Measurements from ENCODE around the gene FALEC.

The FALEC gene

DNA sequence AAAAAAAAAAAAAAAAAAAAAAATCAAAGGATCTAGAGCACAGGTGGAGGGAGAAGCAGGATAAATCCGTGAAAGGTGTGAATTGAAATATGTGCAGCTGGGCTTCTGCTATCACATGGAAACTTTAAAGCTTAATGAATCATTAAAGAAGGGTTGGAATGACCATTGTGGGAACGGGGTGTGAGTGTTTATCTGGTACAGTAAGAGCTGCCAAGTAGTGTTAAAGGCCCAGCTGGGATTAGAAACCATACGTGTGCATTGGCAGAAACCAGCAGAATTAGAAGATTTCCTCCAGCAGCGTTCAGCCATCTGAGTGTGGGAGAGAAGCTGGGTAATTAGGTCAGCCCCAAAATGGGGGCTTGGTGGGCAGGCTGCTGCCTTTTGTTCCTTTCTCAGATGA is 13.5 kb downstream of the FALEC start:
- in situ Hi-C loops (cut with HindIII; ENCODE audit: low pct_ligation_motif_present, low sequenced_read_pairs), result no loop called here
- H3K27ac ChIP-seq, result no peak overlapping the region
- no peaks in the 10 kb centered on the region for H3K27me3 ChIP-seq (replicated peaks)
- H3K36me3 ChIP-seq (replicated peaks), result no peaks in the 10 kb centered on the region
- TF ChIP-seq, protein P1, sequence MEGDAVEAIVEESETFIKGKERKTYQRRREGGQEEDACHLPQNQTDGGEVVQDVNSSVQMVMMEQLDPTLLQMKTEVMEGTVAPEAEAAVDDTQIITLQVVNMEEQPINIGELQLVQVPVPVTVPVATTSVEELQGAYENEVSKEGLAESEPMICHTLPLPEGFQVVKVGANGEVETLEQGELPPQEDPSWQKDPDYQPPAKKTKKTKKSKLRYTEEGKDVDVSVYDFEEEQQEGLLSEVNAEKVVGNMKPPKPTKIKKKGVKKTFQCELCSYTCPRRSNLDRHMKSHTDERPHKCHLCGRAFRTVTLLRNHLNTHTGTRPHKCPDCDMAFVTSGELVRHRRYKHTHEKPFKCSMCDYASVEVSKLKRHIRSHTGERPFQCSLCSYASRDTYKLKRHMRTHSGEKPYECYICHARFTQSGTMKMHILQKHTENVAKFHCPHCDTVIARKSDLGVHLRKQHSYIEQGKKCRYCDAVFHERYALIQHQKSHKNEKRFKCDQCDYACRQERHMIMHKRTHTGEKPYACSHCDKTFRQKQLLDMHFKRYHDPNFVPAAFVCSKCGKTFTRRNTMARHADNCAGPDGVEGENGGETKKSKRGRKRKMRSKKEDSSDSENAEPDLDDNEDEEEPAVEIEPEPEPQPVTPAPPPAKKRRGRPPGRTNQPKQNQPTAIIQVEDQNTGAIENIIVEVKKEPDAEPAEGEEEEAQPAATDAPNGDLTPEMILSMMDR (IDR thresholded peaks at IDR 0.05; ENCODE audit: low read depth, low read length, missing control alignments), result no peak
- H3K4me3 ChIP-seq (ENCODE audit: low read depth, low read length), result no peak overlapping the region
- DNase-seq, result no peak

DNA sequence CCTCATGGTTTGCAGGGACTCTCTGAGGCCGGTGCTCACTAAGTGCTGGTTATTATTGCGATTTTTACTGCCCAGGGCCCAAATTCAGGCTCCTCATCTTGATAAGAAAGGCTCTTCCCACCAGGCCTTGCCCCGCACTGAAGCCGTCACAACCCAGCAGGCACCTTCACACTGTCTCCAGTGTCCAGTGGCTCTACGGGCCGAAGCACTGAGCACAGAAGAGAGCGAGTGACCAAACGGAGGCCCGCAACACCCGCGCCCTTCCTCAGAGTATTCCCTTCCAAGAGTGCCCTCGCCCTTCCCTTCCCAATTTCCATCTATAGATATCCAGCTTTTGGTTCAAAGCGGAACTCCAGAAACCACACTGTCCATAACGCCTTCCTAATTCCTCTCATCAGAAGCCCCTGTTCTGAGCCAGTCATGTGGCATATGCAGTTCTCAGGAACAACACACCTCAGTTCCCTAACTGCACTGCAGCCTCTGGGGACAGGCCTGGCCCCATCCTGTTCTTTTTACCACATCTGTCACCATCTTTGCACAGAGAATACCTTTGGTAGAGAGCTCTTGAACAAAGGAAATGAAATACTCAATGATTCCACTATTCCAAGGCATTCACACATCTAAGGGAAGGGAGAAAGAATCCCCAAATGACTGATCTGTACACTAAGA is 15.1 kb downstream of the FALEC start:
- Histone ChIP-seq H3K36me3 (replicated peaks) (no peaks in the 10 kb centered on the region), H3K4me3 (ENCODE audit: low read depth, low read length) (no peak overlapping the region), H3K27me3 (replicated peaks) (no peaks in the 10 kb centered on the region), H3K27ac (no peak overlapping the region)
- TF ChIP-seq, protein P1 (IDR thresholded peaks at IDR 0.05; ENCODE audit: low read depth, low read length, missing control alignments), result no peak
- in situ Hi-C loops (cut with HindIII; ENCODE audit: low pct_ligation_motif_present, low sequenced_read_pairs), result no loop called here
- no peak for DNase-seq

DNA sequence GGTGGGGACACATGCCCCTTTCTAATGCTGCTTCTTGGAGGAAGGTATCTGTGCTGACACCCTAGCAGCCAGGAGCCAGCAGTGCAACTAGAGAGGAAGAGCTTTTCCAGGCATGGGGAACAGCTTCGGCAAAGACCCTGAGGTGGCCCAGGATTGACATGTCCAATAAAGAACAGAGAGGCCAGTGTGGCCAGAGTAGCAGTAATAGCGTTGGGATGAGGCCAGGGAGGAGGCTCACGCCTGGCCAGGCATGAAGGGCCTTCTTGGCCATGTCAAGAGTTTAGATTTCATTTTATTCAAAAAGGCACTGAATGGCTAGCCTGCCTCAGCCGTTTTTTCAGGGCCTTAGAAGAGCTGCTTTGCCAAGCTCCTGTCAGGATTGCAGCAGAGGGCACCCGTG is 17.3 kb downstream of the FALEC start:
- no peak overlapping the region for H3K4me3 ChIP-seq (ENCODE audit: low read depth, low read length)
- H3K27ac ChIP-seq, result no peak overlapping the region
- in situ Hi-C loops (cut with HindIII; ENCODE audit: low pct_ligation_motif_present, low sequenced_read_pairs), result no loop called here
- no peaks in the 10 kb centered on the region for H3K27me3 ChIP-seq (replicated peaks)
- TF ChIP-seq, protein P1 (IDR thresholded peaks at IDR 0.05; ENCODE audit: low read depth, low read length, missing control alignments), result no peak
- DNase-seq, result no peak
- no peaks in the 10 kb centered on the region for H3K36me3 ChIP-seq (replicated peaks)

DNA sequence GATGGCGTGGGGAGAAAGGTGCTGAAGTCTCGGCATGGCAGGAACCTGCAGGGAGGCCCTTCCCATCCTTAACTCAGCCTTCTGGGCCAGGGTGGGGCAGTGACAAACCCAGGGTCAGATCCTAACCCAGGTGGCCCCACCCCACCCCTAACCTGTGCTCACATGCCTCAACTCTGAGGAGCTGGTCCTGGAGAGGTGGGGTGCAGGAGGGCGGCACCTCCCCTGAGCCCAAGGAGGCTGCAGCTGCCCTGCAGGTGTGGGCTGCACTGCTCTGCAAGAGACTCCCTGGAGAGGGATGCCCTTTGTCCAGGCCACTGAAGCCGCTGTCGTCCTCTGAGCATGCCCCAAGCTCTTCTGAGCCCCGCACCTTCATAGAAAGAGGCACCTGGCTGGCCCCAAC is 18.4 kb downstream of the FALEC start:
- no peaks in the 10 kb centered on the region for H3K27me3 ChIP-seq (replicated peaks)
- no peak for DNase-seq
- no peak overlapping the region for H3K27ac ChIP-seq
- no peaks in the 10 kb centered on the region for H3K36me3 ChIP-seq (replicated peaks)
- in situ Hi-C loops (cut with HindIII; ENCODE audit: low pct_ligation_motif_present, low sequenced_read_pairs), result no loop called here
- H3K4me3 ChIP-seq (ENCODE audit: low read depth, low read length), result no peak overlapping the region
- TF ChIP-seq, protein P1 (IDR thresholded peaks at IDR 0.05; ENCODE audit: low read depth, low read length, missing control alignments), result no peak

DNA sequence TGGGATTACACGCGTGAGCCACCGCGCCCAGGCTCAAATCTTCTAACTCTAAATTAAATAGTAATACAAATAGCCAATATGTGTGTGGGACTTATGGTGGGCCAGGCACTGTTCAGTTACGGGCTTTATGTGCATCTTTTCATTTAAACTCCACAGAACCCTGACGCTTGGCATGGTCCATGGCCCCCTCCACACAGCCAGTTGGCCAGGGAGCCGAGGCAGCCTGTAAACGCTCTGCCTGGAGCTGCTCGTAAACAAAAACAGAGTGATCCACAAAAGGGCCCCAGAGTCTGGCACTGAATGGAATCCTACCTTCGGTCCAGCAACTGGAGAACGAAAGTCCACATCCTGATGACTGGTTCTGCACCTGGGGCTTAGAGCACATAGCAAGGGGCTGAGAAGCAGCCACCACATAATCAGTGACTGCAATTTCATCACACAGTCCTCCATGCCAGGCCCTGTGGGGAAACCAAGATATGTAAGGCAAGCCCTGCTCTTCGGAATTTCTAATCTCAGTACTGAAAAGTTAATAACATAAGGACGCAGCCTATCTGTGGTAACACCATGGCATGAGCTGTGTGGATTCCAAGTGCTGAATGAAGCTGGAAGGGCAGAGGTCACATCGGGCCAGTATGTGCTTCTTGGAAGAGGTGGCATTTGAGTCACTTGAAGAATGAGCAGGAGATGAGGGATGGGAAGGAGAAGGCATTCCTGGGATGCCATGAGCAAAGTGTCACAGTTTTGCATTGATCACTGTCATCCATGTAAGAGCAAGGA is 20.1 kb downstream of the FALEC start:
- no peak overlapping the region for H3K4me3 ChIP-seq (ENCODE audit: low read depth, low read length)
- DNase-seq, result no peak
- H3K27ac ChIP-seq, result no peak overlapping the region
- no peaks in the 10 kb centered on the region for H3K36me3 ChIP-seq (replicated peaks)
- TF ChIP-seq, protein P1 (IDR thresholded peaks at IDR 0.05; ENCODE audit: low read depth, low read length, missing control alignments), result no peak
- in situ Hi-C loops (cut with HindIII; ENCODE audit: low pct_ligation_motif_present, low sequenced_read_pairs), result no loop called here
- no peaks in the 10 kb centered on the region for H3K27me3 ChIP-seq (replicated peaks)

Data from brain microvascular endothelial cell (primary cell).